ENCODE measurements around the gene SUGP1. TPM values are rescaled to one million over a fixed set of nuclear protein-coding genes. Genes with fewer than 3 reads are reported as not detected.

The SUGP1 gene
- total RNA-seq, 2 experiments from 2014 or later = 42.8 to 51.3 TPM

DNA sequence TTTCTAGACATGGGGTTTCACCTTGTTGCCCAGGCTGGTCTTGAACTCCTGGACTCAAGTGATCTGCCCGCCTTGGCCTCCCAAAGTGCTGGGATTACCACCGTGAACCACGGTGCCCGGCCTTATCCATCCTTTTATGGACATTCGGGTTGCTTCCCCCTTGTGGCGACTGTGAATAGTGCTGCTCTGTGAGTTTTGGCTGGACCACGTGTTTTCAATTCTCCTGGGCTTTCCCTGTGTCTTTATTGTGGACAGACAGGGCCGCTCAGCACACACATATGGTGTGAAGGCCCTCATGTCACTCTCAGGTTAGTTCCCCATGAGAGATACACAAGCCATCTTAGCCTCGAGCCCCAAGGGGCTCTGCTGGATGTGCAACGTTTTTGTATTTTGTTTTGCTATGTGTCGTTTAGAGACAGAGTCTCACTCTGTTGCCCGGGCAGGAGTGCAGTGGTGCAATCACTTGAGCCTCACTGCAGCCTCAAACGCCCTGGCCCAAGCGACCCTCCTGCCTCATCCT lies 40.8 kb upstream of the SUGP1 start:
- Mint-ChIP-seq H3K36me3 (ENCODE audit: low read depth) (peaks cover 2% of the 10 kb centered on the region), H3K27me3 (no peaks in the 10 kb centered on the region), H3K4me1 (ENCODE audit: low read depth) (peaks cover 25% of the 10 kb centered on the region), H3K27ac (peak overlapping the region; percentile 34), H3K4me3 (peak overlapping the region; percentile 8), H3K9me3 (no peaks in the 10 kb centered on the region)
- intact Hi-C loops (cut with micrococcal nuclease) = no loop called here
- ATAC-seq = peak; percentile 84
- TF ChIP-seq, protein P1, sequence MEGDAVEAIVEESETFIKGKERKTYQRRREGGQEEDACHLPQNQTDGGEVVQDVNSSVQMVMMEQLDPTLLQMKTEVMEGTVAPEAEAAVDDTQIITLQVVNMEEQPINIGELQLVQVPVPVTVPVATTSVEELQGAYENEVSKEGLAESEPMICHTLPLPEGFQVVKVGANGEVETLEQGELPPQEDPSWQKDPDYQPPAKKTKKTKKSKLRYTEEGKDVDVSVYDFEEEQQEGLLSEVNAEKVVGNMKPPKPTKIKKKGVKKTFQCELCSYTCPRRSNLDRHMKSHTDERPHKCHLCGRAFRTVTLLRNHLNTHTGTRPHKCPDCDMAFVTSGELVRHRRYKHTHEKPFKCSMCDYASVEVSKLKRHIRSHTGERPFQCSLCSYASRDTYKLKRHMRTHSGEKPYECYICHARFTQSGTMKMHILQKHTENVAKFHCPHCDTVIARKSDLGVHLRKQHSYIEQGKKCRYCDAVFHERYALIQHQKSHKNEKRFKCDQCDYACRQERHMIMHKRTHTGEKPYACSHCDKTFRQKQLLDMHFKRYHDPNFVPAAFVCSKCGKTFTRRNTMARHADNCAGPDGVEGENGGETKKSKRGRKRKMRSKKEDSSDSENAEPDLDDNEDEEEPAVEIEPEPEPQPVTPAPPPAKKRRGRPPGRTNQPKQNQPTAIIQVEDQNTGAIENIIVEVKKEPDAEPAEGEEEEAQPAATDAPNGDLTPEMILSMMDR (IDR thresholded peaks at IDR 0.05) = peak; percentile 80
- DNase-seq = peak; percentile 91
- ChIA-PET POLR2A (interaction anchor here (0.6 kb wide), 1 partner anchor 9 kb away, joined by 3 read pairs; no protein-coding TSS in a partner anchor), CTCF (interaction anchor here (0.6 to 7.8 kb wide), 7 partner anchors 9 to 128 kb away, joined by 3 to 135 read pairs (median 3); no protein-coding TSS in a partner anchor)

GRCh38 chr19:19356901-19357566 lies 36.7 kb upstream of the SUGP1 start:
- Mint-ChIP-seq H3K36me3 (ENCODE audit: low read depth) (peaks cover 10% of the 10 kb centered on the region), H3K27ac (peak overlapping the region; percentile 32)
- POLR2A ChIA-PET = interaction anchor here (0.7 to 1.1 kb wide), 2 partner anchors 14 to 81 kb away, joined by 3 read pairs; no protein-coding TSS in a partner anchor

GRCh38 chr19:19356500-19356899 lies 36.2 kb upstream of the SUGP1 start:
- TF ChIP-seq, protein P1 (IDR thresholded peaks at IDR 0.05) = no peak
- H3K4me3 Mint-ChIP-seq = no peak overlapping the region
- no peak for ATAC-seq
- ChIA-PET CTCF (no interaction called here), POLR2A (interaction anchor here (0.7 to 1.1 kb wide), 2 partner anchors 14 to 82 kb away, joined by 3 read pairs; no protein-coding TSS in a partner anchor)
- no peaks in the 10 kb centered on the region for H3K27me3 Mint-ChIP-seq
- H3K9me3 Mint-ChIP-seq = no peaks in the 10 kb centered on the region
- no peak for DNase-seq
- intact Hi-C loops (cut with micrococcal nuclease) = no loop called here
- no peak overlapping the region for H3K27ac Mint-ChIP-seq
- H3K4me1 Mint-ChIP-seq (ENCODE audit: low read depth) = peaks cover 17% of the 10 kb centered on the region
- H3K36me3 Mint-ChIP-seq (ENCODE audit: low read depth) = peaks cover 12% of the 10 kb centered on the region

More at GRCh38 chr19:19356901-19357566, 36.7 kb upstream of the SUGP1 start:
- Mint-ChIP-seq H3K27me3 (no peaks in the 10 kb centered on the region), H3K4me1 (ENCODE audit: low read depth) (peaks cover 20% of the 10 kb centered on the region), H3K4me3 (no peak overlapping the region), H3K9me3 (no peaks in the 10 kb centered on the region)
- ATAC-seq (no peak), DNase-seq (no peak)
- intact Hi-C loops (cut with micrococcal nuclease) = no loop called here
- TF ChIP-seq, protein P1 (IDR thresholded peaks at IDR 0.05) = no peak
- CTCF ChIA-PET = interaction anchor here (1.4 kb wide), 1 partner anchor 134 kb away, joined by 3 read pairs; no protein-coding TSS in a partner anchor

DNA sequence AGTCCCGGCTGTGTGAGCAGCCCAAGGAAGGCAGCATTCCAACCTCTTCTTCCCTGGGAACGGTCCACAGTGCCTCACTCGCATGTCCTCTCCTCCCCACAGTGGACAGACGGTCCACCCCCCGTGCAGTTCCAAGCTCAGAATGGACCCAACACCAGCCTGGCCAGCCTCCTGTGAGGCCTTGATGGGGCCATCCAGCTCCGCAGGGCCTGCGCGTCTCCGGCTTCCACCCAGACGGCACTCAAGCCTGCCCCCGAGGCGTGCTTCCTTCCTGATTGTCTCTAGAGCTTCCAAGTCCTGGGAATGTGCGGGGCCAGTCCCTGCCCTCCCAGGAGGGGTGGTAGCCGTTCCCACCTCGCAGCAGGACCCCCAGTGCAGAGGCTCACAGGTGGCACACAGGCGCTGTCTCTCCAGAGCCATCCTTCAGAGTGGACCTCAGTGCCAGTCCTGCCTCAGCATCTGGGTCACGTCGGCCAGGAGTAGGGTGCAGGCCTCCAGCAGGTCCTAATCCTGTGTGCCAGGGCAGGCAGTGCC lies 35.4 kb upstream of the SUGP1 start:
- no peaks in the 10 kb centered on the region for H3K27me3 Mint-ChIP-seq
- no peak for ATAC-seq
- TF ChIP-seq, protein P1 (IDR thresholded peaks at IDR 0.05) = no peak
- CTCF ChIA-PET = no interaction called here
- no peak overlapping the region for H3K4me3 Mint-ChIP-seq
- intact Hi-C loops (cut with micrococcal nuclease) = no loop called here
- H3K9me3 Mint-ChIP-seq = no peaks in the 10 kb centered on the region
- no peak overlapping the region for H3K27ac Mint-ChIP-seq
- peaks cover 11% of the 10 kb centered on the region for H3K4me1 Mint-ChIP-seq (ENCODE audit: low read depth)
- POLR2A ChIA-PET = interaction anchor here (0.7 kb wide), 1 partner anchor 36 kb away, joined by 4 read pairs; no protein-coding TSS in a partner anchor
- no peak for DNase-seq
- H3K36me3 Mint-ChIP-seq (ENCODE audit: low read depth) = peaks cover 12% of the 10 kb centered on the region

DNA sequence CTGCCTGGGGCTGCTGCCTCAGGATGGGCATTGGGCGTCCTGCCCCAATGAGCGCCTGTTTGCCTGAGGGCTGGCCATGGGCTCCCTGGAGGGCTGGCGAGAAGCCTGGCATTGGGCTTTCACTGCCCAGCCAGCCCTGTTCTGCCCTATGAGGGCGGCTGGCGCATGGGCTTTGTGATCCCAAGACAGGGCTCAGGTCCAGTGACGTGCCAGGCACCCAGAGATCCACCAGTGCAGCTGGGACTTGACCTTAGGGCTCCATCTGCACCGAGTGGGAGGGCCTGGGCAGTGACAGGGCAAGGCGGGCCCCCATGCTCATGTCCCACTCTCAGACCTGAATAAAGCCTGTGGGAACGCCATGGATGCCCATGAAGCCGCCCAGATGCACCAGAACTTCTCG lies 34.6 kb upstream of the SUGP1 start:
- Mint-ChIP-seq H3K27me3 (no peaks in the 10 kb centered on the region), H3K27ac (no peak overlapping the region), H3K36me3 (ENCODE audit: low read depth) (peaks cover 12% of the 10 kb centered on the region), H3K4me1 (ENCODE audit: low read depth) (peaks cover 11% of the 10 kb centered on the region), H3K9me3 (no peaks in the 10 kb centered on the region), H3K4me3 (no peak overlapping the region)
- no peak for ATAC-seq
- POLR2A ChIA-PET = interaction anchor here (0.7 kb wide), 1 partner anchor 34 kb away, joined by 3 read pairs; no protein-coding TSS in a partner anchor
- intact Hi-C loops (cut with micrococcal nuclease) = no loop called here
- TF ChIP-seq, protein P1 (IDR thresholded peaks at IDR 0.05) = no peak
- CTCF ChIA-PET = no interaction called here
- no peak for DNase-seq

All from activated CD8-positive, alpha-beta T cell treated with anti-CD3 and anti-CD28 coated beads for 36 hours (primary cell).